GM18520 (cell line): ENCODE measurements around the gene GOLGA6A.
"Not testable (repeated sequence)": the region's sequence is repeated elsewhere in the genome, so short reads cannot be mapped to it uniquely, and the experiment has no call there.

Source experiments
- ATAC-seq: cut with Tn5 transposase; IDR thresholded peaks from one replicate; pipeline ENCODE4 v1.9.1; 2021; ENCODE audit not compliant: unreplicated experiment

Gene GOLGA6A

GRCh38 chr15:74053941-74054529, 28.3 kb downstream of the GOLGA6A start:
- no peak for ATAC-seq

- no peak for ATAC-seq
Measured at GRCh38 chr15:74053517-74053916, 28.8 kb downstream of the GOLGA6A start.

- ATAC-seq: not testable (repeated sequence)
Measured at GRCh38 chr15:74052271-74053260, 29.8 kb downstream of the GOLGA6A start.

GRCh38 chr15:74050556-74051234, 31.7 kb downstream of the GOLGA6A start:
- no peak for ATAC-seq

GRCh38 chr15:74050127-74050526, 32.2 kb downstream of the GOLGA6A start:
- no peak for ATAC-seq

- no peak for ATAC-seq
Measured at GRCh38 chr15:74046275-74046674, 36.1 kb downstream of the GOLGA6A start.

GRCh38 chr15:74045636-74046274, 36.6 kb downstream of the GOLGA6A start:
- ATAC-seq: no peak

- no peak for ATAC-seq
Measured at GRCh38 chr15:74045184-74045583, 37.2 kb downstream of the GOLGA6A start.

- ATAC-seq: no peak
Measured at GRCh38 chr15:74044267-74045110, 37.9 kb downstream of the GOLGA6A start.

- ATAC-seq: no peak
Measured at GRCh38 chr15:74043425-74044266, 38.7 kb downstream of the GOLGA6A start.

GRCh38 chr15:74042603-74043424, 39.5 kb downstream of the GOLGA6A start:
- ATAC-seq: no peak

- ATAC-seq: no peak
Measured at GRCh38 chr15:74041777-74042435, 40.4 kb downstream of the GOLGA6A start.

GRCh38 chr15:74041311-74041756, 41.0 kb downstream of the GOLGA6A start:
- no peak for ATAC-seq

GRCh38 chr15:74040109-74040850, 42.1 kb downstream of the GOLGA6A start:
- no peak for ATAC-seq

- no peak for ATAC-seq
Measured at GRCh38 chr15:74039656-74040010, 42.7 kb downstream of the GOLGA6A start.

GRCh38 chr15:74038707-74039655, 43.4 kb downstream of the GOLGA6A start:
- no peak for ATAC-seq
